NOMO-1 treated with DMSO at 0.1 percent for 48 hours (cell line): ENCODE data around the gene CYP11A1.

ENCODE experiments used
- DNase-seq: peaks from one replicate; lab custom pipeline; 2025; ENCODE audit not compliant: unreplicated experiment; lab: John Stamatoyannopoulos, UW

Gene CYP11A1

DNA sequence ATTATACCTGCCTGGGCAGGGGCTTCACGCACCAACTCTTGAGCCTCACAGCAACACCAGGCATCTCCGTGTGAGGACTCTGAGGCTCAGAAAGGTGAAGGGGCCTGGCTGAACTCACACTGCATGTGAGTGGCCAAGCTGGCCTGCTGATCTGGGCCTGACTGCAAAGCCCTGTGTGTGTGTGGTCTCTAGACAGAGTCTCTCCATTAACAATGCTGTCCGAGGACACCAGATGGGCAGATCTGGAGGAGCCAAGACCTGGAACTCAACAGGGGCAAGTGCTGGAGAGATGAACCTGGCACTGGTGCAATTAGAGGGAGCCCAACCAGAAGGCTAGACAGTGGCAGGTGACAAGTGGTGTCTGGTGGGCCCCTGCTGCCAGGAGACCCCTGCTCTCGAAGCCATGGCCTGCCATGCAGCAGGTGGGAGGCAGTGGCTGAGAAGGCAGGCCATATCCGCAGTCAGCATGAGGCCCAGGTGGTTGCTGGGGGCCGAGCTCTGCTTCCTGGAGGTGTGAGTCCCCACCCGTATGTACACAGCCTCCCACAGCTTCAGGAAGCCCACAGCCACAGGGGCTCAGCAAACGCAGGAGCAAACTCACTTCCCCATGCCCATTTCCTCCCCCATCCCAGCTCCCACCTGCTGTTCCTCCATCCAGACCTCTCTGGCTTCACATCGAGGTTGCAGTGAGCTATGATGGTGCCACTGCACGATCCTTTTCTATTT lies 39.0 kb downstream of the CYP11A1 start:
- no peak for DNase-seq

DNA sequence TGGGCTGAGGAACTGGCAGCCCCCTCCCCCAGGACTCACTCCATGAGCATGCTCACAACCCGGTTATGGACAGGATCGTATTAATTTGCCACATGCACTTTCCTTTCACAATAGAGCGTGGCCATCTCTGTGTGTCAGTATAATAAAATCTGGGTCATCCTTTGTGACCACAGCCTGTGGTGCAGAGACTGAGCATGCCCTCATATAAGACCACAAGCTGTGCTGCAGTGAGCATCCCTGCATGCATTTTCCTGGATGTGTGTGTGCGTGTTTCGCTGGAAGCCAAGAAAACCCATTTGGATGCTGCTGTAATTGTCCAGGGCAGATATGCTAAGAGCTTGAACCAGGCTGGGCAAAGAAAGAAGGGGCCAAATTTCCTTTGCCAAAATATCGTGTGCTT lies 39.7 kb downstream of the CYP11A1 start:
- no peak for DNase-seq

DNA sequence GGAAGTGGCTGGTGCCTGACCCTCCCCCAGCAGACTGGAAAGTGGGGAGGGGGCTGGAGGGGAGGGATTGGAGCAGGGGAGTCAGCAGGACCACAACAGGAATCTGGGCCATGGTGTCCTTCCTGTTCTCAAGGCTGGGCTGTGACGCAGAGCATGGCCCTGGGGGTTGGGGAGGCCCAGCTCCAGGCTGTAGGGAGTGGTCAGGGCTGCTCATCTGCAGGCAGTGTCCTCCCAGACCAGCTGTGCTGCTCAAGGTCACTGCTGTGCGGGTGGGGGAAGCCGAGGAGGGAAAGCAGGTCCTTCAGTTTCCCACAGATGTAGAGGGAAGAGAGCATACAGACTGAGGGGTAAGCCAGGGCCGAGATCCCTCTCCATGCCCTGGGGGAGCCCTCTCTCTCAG lies 40.7 kb downstream of the CYP11A1 start:
- DNase-seq, result no peak

DNA sequence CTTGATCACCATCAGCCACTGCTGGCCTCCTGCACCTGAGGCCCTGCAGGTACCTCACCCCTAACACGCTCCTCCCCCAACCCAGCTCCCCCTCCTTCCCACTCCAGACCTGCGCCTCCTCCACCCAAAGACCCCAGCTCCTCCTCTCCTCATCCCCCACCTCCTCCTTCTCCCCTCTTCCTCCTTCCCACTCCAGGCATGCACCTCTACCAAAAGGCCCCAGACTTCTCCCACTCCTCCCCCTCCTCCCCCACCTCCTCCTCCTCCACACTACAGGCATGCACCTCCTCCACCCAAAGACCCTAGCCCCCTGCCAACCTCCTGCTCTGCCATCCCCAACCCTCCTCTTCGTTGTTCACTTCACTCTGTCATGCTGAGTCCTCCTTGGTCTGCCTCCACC lies 42.7 kb downstream of the CYP11A1 start:
- no peak for DNase-seq

DNA sequence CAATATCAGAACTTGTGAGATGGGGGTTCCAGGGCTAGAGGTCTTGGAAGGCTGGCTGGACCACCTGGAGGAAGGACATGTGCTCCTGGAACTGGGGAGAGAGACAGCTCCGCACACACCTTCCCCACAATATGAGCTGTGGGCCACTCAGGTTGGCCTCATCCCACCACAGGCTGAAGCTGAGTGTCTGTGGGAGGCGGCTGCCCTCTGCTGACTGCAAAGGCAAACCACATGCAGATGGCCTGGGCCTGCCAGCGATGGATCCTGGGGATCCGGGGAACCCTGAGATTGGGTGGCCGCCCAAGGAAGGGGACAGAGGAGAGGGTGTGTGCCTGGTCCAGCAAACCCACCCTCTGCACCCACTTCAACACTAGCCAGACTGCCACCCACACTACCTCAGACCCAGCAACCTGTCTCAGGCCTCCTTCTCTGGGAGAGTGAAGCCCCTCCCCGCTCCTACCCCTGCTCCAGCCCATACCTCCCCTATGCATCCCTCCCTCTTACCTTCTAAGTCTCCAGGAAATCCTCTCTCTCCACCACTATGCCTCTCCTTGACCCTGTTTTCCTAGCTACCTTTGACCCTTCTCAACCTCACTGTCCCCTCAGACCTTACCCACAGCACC lies 44.8 kb downstream of the CYP11A1 start:
- DNase-seq, result peak; percentile 39

DNA sequence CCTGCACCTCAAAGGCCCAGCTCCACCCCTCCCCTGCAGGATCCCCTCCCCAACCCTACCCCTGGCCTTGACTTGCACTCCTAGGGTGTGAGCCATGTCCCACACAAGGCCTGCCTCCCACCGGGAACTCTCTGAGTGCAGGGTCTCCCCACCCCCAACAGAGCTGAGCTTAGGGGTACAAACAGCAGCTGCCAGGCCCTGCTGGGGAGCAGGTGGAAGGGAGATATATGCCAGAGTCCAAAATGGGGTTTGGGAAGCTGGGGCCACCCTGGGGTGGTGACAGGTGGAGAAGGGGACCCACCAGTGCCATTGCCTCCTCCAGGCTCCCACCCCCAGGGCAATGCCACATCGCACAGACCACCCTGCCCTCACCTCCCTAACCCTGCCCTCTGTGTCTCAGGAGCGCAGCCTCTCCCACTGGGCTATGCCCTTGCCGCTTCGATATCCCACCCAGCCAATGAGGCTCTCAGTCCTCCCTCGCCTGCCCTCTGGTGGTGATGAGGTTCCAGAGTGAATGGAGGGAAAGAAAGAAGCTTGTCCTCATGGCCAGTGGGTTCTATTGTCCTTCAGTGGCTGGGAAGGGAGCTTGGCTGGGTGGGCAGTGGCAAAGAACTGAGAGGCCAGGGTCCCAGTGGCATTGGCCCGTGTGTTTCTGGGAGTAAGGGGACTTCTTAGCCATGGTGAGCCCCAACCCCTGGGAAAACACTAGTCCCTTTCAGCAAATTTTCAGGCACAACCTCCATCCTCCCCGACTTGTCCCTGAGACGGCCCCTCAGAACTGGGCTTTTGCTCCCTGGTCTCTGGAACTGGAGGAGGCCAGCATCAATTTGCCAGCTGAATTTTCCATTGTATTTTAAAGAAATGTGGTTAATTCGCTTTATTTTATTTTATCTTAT lies 46.8 kb downstream of the CYP11A1 start:
- DNase-seq, result no peak

DNA sequence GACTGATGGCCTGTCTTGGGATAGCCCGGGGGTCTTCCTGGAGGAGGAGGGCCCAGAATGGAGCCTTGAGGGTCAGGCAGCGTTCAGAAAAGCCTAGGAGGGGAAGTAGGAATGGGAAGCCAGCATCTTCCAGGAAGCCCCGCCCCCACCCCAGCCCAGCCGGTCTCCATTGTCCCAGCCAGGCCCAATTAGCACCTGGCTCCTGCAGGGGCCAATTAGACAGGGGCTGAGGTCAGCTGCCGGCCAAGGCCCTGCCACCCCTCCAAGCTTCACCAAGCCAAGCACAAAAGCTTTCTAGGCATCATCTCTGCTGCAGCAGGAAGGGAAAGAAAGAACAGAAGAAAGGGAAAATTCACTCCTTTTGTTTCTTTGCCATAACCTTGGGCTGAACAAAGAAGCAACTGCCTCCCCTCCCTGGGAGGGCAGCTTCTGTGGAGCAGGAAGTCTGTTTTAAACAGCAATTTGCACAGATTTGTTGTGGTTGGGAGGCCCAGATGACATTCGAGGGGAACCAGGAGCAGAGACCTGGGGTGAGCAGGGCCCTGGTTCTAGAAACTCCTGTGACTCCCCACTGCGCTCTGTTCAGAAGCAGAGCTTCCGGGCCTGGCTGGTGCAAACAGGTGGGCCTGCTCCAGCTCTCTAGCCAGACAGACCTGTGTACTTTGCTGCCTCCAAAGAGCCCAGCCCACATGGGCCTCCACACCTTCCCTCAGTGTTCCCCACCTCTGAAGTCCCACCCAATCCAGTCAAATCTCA lies 47.7 kb downstream of the CYP11A1 start:
- no peak for DNase-seq

DNA sequence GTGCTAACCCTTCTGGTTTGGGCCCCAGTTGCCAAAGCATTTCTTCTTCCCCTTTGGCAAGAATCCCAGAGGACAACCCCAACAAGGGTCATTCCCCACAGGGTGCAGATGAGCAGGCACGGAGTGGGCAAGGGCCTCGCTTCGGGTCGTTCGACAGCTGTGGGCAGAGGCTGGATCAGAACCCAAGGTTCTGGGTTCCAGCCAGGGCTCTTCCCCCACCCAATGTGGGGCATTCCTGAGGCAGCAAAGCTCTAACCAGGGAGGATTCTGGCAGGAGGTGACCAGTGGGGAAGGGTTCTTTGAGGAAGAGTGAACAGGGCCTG lies 48.3 kb downstream of the CYP11A1 start:
- DNase-seq, result no peak

DNA sequence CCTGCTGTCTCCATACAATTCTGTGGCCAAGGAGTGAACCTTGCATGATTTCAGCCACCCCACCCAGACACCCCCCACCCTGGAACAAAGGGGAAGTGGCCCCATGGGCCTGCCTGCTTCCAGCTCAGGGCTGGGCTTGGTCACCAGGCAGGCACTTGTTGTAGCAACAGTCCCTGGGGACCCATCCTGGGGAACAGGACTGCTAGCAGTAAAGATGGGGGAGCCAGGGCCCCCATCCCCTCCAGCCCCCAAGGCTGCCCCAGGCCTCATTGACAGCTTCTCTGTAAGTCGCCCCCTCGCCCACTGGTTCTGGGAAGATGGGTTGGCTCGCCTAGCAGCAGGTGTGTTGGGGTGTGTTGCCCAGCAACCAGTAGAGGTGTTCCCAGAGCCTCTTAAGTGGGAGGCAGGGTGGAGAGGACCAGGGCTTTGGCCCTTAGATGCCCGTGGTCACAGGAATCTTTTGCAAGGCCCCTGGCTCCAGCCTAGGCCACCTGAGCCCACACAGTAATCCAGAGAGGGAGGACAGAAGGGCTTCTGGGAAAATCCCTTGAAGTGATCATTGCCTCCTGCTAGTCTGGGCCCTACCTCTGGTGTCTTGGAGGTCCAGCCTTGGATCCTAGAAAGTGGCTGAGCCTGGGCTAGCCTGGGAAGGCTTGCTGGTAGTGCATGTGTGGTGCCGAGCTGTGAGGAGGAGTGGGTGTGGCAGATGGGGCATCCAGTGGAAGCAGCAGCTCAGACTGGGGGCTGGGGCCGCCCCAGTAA lies 48.9 kb downstream of the CYP11A1 start:
- peak; percentile 26 for DNase-seq

DNA sequence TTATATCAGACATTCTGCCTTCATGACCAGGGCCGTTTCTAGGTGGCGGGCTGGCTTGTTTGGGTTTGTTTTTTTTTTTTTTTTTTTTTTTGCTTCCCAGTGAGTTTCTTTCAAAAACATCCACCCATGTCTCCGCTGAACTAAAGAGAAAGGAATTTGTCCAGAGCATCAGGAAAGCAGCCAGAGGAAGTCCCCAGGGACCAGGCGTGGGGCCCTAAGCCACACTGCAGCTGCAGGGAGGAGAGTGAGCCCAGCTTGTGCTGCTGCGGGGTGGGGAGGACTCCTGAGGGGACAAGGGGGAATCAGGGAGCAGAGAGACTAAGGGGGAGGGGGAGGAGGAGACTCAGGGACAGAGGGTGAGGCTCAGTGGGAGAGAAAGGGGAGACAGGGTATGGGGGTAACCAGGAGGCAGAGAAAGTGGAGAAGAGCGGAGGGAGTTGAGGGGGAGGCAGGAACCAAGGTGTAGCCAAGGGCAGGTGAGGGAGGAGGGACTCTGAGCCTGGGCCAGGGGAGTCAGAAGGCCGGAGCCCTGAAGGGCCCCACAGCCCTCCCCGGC lies 49.5 kb downstream of the CYP11A1 start:
- no peak for DNase-seq

DNA sequence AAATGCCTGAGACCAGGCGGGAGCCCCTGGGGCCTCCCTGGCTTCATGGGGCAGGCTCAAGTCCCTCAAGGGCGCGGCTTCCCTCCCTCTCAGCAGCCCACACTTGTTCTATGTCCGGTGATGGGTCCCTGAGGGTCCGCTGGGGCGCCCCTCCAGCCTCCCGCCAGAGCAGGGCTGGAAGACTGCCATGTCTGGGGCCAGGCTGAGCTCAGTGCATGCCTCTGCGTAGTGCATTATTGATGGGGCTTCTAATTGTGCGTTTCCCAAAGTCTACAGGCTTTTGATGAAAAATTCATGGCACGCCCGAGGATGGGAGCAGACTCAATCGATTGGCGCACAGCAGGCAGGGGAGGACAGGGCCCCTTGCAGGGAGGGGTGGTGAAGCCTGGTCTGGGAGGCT lies 51.3 kb downstream of the CYP11A1 start:
- no peak for DNase-seq

DNA sequence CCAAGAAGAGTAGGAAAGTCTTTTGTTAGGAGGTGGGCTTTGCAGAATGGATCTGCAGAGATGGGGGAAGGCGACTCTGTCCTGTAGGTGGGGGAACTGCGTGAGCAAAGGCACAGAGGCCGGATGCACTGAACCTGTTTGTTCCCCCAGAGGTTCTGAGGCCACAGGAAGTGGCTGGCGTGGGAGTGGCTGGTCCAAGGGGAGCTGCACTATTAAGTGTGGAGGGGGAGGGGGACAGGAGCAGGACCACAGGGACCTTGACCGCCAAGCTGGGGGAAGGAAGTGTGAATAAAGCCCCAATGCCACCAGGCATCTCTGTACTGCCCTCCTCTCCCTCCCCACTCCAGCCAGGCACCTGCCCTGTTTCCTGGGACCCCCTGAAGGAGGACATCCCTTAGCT lies 51.8 kb downstream of the CYP11A1 start:
- peak; percentile 19 for DNase-seq

DNA sequence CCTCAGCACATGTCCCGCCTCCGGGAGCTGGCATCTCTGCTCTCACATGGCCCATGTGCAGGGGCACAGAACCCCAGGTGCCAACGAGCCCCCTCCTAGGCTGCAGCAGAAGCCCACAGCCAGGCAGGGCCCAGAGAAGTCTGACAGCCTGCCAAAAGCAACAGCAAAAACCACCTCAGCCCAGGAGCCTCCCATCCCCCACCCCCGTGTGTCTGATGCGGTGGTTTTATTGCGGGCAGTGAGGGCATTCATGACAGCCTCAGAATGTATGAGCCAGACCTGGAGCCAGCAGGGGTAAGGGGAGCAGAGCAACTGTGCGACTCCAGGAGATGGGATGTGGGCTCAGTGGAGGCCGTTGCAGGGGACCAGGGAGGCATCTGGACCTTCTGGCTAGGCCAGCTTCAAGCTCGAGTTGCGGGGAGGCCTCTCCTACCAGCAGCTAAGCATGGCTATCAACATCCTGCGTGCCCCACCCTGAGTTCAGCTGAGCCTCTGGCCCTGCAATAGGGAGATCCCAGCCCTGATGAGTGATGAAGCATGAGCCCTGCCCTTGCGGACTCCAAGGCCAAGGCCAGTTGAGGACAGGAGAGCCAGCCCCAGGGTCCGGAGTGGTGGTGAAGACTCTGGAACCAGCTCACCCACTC lies 52.5 kb downstream of the CYP11A1 start:
- DNase-seq, result no peak

DNA sequence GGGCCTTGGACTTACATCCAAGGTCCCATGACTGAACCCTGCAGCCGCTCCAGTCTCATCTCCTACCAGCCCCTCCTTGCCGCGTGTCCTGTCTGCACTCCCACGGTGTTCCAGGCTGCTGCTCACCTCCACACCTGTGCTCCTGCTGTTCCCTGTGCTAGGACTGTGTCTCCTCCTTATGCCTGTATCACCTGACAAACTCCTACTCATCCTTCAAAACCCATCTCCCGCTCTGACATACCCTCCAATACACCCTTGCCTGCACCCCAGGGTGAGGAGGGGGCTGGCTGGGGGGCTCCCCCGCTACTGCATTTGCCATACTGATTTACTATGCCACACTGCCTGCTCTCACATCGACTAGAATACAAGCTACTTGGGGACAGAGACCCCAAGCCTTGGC lies 53.6 kb downstream of the CYP11A1 start:
- DNase-seq, result no peak

DNA sequence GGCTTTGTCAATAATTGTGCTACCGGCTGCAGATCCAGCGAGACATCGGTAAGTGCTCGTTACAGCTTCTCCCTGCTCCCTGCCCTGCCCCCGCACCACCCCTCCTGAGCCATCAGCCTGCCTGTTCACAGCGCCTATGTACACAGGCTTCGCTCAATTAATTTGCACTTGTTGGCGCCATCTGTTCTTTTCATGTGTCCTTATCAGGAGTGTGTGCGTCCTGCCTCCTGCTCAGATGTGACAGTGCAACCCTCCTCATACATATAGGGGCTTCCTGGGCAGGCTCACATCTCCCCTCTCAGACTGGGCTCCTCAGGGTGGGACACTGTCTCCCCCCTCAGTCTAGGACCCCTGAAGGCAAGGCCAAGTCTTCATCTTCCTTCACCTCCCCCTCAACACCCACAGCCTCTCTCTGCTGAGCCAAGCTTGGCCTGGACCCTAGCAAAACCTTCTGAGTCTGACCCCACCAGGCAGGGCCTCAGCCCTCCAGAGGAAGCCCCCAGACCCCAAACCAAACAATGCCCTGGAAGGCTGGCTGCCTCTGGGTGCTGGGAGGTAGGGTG lies 54.9 kb downstream of the CYP11A1 start:
- DNase-seq, result no peak

DNA sequence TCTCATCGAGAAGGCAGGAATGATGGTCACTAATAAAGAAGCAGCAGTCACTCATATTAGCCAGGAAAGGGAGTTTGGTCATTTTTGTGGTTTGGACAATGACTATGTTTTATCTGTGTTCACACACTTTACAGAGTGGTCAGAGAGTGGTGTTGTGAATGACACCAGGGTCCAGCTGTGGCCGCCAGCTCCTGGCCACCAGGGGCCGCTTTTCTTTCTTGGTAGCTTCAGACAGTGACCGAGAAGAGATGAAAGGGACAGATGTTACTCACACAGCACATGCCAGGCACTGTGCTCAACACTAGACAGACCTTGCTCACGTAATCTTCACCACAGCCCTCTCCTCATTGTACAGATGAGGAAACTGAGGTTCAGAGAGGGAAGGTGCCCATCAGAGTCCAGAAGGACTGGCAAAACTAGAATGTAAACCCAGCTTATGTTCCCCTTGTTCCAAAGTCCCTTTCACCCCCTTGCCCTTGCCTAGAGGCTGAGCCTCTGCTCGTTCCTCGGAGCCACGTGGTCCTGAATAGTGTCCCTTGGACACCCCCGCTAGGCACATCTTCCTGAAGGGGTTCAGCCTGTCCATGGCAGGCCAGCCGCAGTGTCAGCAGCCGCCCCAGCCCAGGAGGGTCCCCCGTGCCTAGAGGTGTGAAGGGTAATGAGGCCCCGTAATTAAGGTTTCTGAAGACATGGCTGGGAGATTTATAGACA lies 55.6 kb downstream of the CYP11A1 start:
- no peak for DNase-seq

DNA sequence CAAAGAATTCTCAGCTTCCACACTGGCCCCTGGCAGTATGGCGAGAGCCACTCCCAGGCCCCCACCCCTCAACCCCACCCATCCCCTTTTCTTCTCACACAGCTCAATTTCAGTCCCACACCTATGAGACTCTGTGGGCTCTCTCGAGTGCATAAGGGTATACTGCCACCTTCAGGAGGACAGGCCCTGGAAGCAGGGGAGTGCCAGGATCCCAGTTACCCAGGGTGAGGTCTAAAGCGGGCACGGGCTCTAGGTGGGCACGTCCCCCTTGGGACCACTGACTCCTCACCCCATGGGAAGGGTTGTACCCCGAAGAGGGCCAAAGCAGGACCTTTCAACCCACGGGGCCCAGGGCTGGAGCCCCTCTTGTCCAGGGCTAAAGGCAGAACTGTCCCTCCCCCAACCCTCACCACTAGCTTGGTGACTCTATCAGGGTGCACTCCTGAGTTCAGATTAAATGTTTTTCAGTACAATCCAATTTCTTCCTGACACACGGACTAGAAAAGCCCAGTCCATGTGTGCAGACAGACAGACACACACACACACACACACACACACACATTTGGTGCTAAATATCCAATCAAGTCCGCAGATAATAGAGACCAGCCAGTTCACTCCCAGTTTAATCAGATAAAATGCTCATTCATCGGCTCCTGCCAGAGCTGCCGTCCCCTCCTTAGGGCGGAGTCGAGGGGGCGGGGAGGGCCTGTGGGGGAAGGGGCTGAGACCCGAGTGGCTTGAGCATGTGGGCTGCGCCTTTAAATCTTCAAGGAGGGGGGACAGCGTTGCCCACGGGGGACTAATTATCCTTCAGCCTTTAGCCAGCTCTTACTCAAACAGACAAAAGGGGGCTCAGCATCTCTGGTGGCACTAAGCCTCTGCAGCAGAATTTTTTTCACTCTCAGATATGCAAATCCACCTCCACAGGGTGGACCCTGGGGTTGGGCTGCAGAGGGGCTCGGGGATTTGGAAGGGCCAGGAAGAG lies 59.3 kb downstream of the CYP11A1 start:
- DNase-seq, result peak; percentile 15

DNA sequence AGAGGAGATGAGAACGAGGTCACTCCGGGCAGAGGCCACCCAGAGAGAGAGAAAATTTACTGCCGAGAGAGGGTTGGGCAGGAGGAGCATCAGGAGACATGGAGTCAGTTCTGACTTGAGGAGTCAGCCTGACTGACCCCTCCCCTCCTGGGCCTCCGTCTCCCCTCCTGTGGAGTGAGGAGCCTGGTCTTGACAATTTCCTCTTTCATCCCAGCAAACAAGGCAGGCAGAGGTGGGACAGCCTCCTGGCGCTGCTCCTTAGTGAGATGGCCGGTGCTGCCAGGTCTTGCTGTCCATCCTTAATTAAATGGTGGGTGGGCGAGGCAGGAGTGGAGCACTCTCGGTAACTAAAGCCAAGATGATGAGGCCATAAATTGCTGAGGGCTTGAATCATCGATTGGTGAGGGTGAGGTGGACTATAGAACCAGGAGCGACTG lies 60.6 kb downstream of the CYP11A1 start:
- no peak for DNase-seq
